NCI-H2196 treated with DMSO at 0.1 percent for 48 hours (cell line): ENCODE measurements around the gene NBEAL2.
"Not testable (repeated sequence)": the region's sequence is repeated elsewhere in the genome, so short reads cannot be mapped to it uniquely, and the experiment has no call there.

ENCODE experiments used
- DNase-seq: peaks from one replicate; lab custom pipeline; 2025; ENCODE audit not compliant: unreplicated experiment; lab: John Stamatoyannopoulos, UW

Gene NBEAL2

DNA sequence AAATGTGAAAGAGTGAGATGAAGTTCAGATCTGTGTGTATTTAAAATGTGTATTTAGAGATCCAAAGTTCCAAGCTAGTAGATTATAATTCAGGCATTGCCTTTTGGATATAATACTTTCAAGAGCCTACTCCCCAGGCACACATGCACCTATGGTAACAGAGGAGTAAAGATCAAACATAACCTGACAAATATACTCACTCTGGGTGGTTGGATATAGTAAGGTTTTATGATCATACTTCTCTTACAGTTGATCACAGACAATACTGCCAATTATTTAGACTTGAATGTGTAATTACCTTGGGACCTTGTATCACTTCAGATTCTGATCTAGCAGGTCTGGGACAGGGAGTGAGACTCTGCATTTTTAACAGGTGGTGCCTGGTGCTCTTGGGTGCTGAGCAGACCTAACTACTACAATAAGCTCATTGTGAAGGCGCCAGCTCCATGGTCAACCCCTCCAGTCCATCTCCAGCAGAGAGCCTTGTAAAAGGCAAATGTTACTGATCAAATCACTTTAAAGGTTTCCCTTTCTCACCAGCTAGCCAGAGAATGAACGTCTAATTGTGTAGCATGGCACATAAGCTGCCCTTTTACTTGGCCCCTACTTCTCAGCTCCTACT, 55.5 kb downstream of the NBEAL2 start:
- DNase-seq: no peak

DNA sequence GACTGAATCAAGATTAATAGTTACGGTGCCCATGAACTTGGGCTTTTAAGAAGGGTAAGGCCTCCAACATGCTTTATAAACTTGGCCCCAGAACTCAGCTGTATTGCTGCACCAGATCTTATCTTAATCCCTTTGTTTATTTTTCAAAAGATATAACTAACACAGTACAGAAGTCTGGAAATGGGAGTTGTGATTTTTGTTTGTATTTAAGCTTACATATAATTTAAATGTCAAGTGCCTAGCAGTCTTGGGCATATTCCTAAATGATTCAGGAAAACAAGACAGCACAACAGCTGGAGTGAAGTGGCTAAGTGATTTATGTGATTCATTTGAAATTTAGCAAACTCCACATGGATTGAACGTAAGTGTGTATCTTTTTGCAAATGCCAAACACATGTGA, 56.2 kb downstream of the NBEAL2 start:
- no peak for DNase-seq

DNA sequence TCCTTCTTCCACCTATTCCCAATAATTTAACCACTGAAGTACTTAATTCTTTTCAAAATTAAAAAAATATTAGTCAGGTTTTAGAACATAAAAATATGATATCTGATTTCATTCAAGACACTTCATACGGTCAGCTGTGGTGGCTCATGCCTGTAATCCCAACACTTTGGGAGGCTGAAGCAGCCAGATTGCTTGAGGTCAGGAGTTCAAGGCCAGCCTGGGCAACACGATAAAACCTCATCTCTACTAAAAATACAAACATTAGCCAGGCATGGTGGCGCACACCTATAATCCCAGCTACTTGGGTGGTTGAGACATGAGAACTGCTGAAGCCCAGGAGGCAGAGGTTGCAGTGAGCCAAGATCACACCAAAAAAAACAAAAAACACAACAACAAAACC, 56.7 kb downstream of the NBEAL2 start:
- DNase-seq: no peak

DNA sequence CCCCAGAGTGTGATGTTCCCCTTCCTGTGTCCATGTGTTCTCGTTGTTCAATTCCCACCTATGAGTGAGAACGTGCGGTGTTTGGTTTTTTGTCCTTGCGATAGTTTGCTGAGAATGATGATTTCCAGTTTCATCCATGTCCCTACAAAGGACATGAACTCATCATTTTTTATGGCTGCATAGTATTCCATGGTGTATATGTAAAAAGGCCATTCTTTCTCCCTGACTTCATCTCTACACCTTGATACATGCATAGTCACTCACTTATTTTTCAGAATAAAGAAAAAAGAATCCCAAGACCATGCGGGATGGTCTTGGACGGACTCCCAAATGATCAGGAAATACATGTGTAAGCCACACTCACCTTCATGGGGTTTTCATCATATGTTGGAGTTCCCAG, 57.8 kb downstream of the NBEAL2 start:
- DNase-seq: not testable (repeated sequence)

DNA sequence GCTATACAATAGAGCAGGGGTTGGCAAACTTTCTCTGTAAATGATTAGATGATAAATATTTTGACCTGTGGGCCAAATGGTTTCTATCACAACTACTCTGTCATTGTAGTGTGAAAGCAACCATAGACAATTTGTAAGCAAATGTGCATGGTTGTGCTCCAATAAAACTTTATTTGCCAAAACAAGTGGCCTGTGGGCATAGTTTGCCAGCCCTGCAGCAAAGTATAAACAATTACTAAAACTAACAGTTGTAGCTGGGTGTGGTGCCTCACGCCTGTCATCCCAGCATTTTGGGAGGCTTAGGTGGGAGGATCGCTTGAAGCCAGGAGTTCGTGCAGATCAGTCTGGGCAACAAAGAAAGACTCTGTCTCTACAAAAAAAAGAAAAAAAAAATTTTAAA, 61.6 kb downstream of the NBEAL2 start:
- no peak for DNase-seq

DNA sequence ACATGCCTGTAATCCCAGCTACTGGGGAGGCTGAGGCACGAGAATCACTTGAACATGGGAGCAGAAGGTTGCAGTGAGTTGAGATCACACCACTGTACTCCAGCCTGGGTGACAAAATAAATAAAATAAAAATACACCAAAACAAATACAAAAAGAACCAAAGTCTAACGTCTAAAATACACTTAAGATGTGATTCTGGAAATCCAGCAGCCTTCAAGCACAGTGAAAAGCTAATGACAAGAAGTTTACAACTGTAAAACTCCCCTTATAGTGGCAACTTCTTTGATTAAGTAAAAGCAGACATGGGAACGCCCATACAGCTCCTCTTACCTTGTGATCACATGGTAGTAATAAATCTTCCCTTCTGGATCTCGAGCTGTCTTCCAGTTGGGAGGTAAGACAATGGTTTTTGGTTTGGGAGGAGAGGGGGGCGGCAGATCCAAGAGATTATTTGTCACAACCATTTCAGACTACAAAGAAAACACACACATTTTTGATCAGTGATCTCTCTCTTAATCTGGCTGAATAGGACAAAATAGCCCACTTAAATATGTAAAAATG, 62.8 kb downstream of the NBEAL2 start:
- no peak for DNase-seq

DNA sequence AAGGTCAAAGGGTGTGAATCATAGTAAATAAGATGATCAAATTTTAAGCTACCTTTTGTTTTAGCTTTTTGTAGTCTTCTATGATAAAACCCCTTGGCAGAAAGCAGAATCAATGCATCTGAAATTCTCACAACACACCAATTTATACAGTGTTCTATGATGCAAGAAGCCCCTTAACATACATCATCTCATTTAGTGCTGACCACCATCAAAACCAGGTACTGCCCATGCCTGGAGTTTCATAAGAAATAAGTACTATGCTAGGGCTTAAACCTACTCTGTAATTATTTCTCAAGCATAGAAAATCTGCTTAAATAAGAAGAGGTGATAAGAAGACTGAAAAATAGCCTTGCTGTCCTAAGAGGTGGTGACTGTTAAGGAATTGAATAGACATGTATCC, 67.6 kb downstream of the NBEAL2 start:
- no peak for DNase-seq

DNA sequence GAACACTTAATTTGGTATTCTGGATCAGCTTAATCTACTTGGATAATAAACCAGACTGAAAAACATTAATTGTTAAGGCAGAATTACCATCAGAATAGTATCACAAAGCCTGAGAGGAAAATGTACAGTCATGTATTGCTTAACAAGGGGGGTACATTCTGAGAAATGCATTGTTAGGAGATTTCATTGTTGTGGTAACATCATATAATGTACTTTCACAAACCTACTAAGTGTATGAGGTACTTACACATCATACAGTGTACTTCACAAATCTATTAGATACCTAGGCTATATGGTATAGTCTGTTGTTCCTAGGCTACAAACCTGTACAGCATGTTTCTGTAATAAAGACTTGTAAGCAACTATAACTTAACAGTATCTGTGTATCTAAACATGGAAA, 68.2 kb downstream of the NBEAL2 start:
- no peak for DNase-seq

DNA sequence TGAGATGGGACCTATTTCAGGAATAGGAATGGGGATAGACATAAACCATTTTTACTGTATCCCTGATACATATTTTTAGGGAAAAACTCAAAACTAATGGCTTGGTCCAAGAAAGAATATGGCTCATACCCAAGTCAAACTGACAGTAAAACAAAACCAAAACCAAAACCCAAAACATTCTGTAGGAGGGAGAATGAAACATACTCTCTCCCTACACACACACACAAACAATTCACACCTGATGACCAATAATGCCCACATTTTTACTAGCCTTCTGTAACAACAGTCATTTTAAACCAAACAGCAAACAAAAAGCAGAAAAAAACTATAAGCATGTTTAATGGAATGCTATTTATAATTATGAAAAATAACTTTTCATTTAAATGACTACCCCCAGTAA, 74.9 kb downstream of the NBEAL2 start:
- DNase-seq: no peak

DNA sequence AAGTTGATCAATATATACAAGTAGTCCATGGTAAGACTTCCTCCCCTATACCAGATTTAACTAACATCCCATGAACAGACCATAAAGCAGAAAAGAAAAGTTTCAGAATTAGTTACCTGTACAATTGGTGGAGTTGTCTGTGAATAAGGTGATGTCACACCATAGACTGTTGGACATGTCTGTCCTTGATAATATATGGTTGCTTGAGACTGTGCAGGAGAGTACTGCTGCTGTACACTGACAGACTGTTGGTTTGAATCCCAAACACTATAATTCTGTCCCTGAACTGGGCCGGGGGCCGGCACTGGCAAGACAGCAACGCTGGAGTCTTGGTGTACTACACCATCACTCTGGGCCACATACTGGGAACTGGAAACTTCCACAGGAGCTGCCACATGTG, 77.2 kb downstream of the NBEAL2 start:
- no peak for DNase-seq

DNA sequence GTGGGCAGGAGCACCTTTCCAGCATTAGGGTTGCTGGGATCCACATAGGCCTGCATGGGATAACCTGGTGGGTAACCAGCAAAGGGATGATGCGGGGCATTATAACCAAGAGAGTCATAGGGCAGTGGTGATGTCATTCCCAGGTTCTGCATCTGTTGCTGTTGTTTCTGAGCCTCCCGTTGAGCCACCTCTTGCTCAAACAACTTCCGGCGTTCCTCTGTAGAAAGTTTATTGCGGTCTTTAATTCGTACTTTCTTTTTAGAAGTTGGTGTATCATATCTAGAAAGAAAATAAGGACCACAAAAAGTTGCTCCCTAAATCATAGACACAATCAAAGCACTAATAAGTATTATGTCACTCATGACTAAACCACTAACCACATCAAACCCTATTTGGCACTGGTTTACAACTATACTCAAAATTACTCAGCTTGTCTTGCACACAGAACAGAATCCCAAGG, 77.8 kb downstream of the NBEAL2 start:
- no peak for DNase-seq
